BJ (cell line): ENCODE data around the gene SOCS1. TPM values are rescaled to one million over a fixed set of nuclear protein-coding genes. Genes with fewer than 3 reads are reported as not detected.

Source experiments
- CTCF ChIA-PET: fragments of 350-600 bp; formaldehyde crosslinking; extraction: SDS; loops from one replicate; lab custom pipeline; 2021; ENCODE audit warnings: antibody characterized with exemption, inconsistent platforms; lab: Yijun Ruan, JAX
- POLR2A ChIA-PET: fragments of 300-600 bp; sonication (Branson Sonifier 250); formaldehyde crosslinking; extraction: SDS; loops from one replicate; lab custom pipeline; 2021; ENCODE audit warnings: antibody characterized with exemption; lab: Charles Lee
- DNase-seq: peaks from one replicate; pipeline ENCODE4 v3.0.0-alpha.2; 2011; ENCODE audit warnings: low read depth
- H3K27me3 ChIP-seq: 2 replicates; pipeline ENCODE4 v1.6.0; 2011; ENCODE audit warnings: low read length; ENCODE audit not compliant: control insufficient read depth, insufficient read depth
- H3K36me3 ChIP-seq: 2 replicates; pipeline ENCODE4 v1.5.1; 2011; ENCODE audit warnings: low read length; ENCODE audit not compliant: control insufficient read depth, insufficient read depth
- H3K4me3 ChIP-seq: 2 replicates; pipeline ENCODE4 v1.5.1; 2011; ENCODE audit warnings: low read depth, mild to moderate bottlenecking, control low read depth, low read length
- polyA plus RNA-seq: library from polyadenylated mRNA; depleted of rRNA; stranded (reverse); fragments of >200 nt; gene quantifications from 2 replicates; pipeline ENCODE4 v1.2.3, GENCODE V29; 2011
- TF ChIP-seq, protein P1 (sequence below): IDR thresholded peaks from 2 replicates; pipeline ENCODE4 v1.5.1; 2011; ENCODE audit warnings: low read depth, mild to moderate bottlenecking, control low read depth, inconsistent platforms, low read length, moderate library complexity; ENCODE audit not compliant: insufficient read depth

The SOCS1 gene
- polyA plus RNA-seq, 1 experiment = 2.6 TPM

GRCh38 chr16:11259655-11260595, 3.9 kb upstream of the SOCS1 start:
- Histone ChIP-seq H3K27me3 (no peaks in the 10 kb centered on the region; the same call in 1 of the 2 replicates), H3K4me3 (no peak overlapping the region), H3K36me3 (no peaks in the 10 kb centered on the region)
- CTCF ChIA-PET = interaction anchor here (0.7 to 13.2 kb wide), 6 partner anchors 14 to 293 kb away, joined by 3 to 209 read pairs (median 5); no protein-coding TSS in a partner anchor
- DNase-seq = no peak
- TF ChIP-seq, protein P1, sequence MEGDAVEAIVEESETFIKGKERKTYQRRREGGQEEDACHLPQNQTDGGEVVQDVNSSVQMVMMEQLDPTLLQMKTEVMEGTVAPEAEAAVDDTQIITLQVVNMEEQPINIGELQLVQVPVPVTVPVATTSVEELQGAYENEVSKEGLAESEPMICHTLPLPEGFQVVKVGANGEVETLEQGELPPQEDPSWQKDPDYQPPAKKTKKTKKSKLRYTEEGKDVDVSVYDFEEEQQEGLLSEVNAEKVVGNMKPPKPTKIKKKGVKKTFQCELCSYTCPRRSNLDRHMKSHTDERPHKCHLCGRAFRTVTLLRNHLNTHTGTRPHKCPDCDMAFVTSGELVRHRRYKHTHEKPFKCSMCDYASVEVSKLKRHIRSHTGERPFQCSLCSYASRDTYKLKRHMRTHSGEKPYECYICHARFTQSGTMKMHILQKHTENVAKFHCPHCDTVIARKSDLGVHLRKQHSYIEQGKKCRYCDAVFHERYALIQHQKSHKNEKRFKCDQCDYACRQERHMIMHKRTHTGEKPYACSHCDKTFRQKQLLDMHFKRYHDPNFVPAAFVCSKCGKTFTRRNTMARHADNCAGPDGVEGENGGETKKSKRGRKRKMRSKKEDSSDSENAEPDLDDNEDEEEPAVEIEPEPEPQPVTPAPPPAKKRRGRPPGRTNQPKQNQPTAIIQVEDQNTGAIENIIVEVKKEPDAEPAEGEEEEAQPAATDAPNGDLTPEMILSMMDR = no peak
- POLR2A ChIA-PET = no interaction called here

DNA sequence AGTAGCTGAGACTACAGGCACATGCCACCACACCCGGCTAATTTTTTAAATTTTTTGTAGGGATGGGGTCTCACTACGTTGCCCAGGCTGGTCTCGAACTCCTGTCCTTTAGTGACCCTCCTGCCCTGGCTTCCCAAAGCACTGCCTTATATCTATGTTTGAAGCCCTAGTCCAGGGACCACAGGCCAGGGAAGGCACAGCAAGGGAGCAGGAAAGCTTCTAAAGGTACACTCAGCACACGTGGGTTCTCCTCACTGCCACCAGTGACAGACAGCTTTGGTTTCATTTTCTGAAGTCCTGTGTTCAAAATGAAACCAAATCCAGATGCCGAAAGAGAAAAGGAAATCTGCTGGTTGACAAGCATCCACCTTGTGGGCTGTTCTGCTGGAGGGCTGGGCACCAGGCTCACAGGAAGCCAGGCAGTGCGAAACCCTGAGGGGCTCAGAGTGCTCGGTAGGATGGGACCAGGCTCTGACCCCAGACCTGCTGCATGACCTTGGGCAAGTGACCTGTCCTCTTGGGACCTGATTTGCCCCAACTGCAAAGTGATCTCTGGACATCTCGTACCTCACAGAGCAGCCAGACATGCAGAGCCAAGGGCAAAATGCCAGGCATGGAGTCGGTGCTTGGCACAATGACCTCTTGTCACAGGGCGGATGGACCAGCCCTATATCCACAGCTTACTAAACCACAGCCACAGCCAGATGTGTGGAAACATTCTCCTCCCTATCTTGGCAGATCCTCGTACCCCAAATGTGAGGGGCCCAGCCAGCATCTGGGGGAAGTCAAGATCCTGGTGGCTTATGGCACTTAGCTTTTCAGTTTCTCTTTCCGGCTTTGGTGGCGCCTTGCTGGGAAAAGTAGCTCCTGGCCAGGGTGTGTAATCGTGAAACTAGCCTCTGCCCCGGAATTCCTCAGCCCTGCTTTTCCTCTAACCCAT, 2.8 kb upstream of the SOCS1 start:
- DNase-seq = no peak
- H3K27me3 ChIP-seq = no peaks in the 10 kb centered on the region; the same call in 1 of the 2 replicates
- TF ChIP-seq, protein P1 = no peak
- H3K4me3 ChIP-seq = no peak overlapping the region
- CTCF ChIA-PET = interaction anchor here (0.7 to 13.2 kb wide), 14 partner anchors 13 to 310 kb away, joined by 3 to 209 read pairs (median 3); no protein-coding TSS in a partner anchor
- peaks cover 3% of the 10 kb centered on the region for H3K36me3 ChIP-seq
- POLR2A ChIA-PET = no interaction called here

DNA sequence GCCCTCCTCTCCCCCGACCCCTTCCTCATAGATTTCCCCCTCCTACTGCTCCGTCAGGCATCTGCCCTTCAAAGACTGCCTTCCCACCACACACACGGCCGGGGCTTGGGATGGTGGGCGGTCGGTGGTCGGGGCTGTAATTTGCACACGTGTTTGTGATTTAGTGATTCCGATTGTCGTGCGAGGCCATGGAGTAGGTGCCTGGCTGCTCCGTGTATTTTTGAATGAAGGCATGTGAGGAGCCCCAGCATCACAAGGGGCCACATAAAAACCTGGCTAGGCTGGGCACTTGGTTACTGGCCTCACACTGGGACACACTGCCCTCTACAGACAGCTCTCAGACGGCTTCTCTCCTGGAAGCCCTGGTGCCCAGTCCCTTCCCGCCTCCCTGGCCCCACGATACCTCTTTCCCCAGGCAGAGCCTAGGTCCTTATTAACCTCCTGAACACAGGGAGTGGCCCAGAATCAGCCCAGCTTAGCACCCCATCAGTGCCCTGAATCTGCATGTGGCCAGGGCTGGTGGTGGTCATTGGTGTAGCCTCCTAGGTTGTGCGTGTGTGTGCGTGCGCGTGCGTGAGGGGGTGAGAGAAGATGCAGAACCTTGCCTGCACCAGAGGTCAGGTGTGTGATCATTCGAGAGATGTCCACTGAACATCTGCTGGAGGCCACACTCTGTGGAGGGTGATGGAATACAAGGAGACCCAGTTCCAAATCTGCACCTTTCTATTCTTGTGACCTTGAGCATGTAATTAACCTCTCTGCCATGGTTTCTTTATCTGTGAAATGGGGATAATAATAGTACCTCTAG, 1.3 kb upstream of the SOCS1 start:
- ChIA-PET POLR2A (interaction anchor here (1.0 kb wide), 1 partner anchor 101 kb away, joined by 3 read pairs; no protein-coding TSS in a partner anchor), CTCF (interaction anchor here (0.6 to 13.2 kb wide), 40 partner anchors 12 to 309 kb away, joined by 3 to 209 read pairs (median 4); partner anchors contain the start of gene TNP2)
- Histone ChIP-seq H3K36me3 (peaks cover 3% of the 10 kb centered on the region), H3K4me3 (peak overlapping the region; percentile 72), H3K27me3 (no peaks in the 10 kb centered on the region)
- TF ChIP-seq, protein P1 = peak; percentile 88
- no peak for DNase-seq

DNA sequence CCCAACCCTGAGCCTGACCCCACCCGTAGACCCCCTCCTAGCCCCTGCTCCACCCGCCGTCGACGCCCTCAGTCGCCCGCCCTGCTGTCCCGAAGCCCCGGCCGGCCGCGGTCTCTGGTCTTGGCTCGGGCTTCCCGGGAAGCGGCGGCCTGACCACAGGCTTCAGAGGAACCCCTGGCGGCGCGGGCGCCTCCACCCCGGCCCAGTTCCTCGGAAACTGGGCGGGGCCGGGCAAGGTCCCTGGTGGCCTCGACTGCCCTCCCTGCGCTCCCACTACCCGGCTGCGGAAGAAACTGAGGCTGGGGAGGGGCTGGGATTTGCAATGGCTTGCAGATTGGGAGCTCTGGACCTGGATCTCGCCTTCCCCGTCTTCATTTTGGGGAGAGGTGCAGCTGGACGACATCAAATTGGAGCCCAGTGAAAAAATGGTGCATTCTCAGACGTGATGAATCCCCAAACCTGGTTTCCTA, 692 bp upstream of the SOCS1 start:
- Histone ChIP-seq H3K4me3 (peak overlapping the region; percentile 72), H3K36me3 (peaks cover 3% of the 10 kb centered on the region), H3K27me3 (no peaks in the 10 kb centered on the region)
- TF ChIP-seq, protein P1 = 0 out of 2 replicates have a peak, but pooled peaks have one; percentile 1
- no peak for DNase-seq
- ChIA-PET POLR2A (interaction anchor here (0.5 to 1.0 kb wide), 6 partner anchors 100 to 331 kb away, joined by 3 to 9 read pairs (median 3); no protein-coding TSS in a partner anchor), CTCF (interaction anchor here (0.5 to 13.2 kb wide), 58 partner anchors 10 to 391 kb away, joined by 3 to 209 read pairs (median 4); partner anchors contain the start of gene TNP2)
